Posterior cingulate gyrus (tissue), 11 donors: ENCODE data around the gene TUSC2.
A peak's percentile ranks its signal among the peaks of the same experiment; 100 is the strongest.

Experiments
- DNase-seq, 10 donors: peaks; one replicate each; pipeline versions ENCODE4 v3.0.0 to v3.0.0-alpha.2; 2020 to 2021; ENCODE audit warnings: mixed read lengths in 3 of 10
- intact Hi-C: fragments of 100-400 bp; cut with DNase I; formaldehyde crosslinking; loops from one replicate; pipeline ENCODE4 v1.15.1; 2023

The TUSC2 gene

DNA sequence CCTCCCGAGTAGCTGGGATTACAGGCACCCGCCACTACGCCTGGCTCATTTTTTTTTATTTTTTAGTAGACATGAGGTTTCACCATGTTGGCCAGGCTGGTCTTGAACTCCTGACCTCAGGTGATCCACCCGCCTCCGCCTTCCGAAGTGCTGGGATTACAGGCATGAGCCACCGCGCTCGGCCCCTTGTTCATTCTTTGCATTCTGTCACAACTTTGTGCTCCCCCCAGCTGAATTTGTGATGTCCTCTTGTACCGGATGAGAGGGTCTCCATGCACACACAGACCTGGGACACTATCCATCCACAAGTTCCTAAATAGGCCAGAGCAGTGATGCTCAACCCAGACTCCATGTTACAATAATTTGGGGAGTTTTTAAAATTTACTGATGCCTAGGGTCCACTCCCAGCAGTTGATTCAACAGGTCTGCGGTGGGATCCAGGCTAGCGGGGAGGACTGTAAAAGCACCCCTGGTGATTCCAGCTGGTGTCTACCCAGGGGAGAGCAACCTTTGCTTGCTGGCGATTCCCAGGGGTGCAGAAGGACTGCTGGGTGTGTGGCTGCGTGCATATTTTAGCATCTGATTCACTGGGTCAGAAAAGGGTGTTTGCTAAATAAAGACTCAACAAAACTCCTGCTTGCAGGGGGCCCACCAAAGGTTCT is 11.6 kb upstream of the TUSC2 start:
- DNase-seq: no peak

DNA sequence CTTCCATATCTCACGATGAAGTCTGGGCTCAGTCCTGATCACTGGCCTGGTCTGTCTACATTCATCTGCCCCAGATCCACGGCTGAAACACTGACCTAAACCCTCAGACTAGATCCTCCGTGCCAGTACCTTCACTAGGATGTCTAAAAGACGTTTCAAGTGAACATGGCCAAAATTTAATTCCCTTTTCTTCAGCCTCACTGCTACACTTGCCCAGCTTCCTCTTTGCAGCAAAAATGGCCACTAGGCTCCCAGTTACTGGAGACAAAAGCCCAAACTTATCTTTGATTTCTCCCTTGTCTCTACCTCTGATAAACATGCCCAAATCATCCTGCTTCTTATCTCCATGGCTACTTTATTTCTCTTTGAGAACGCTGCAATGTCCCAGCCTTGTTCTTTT is 10.9 kb upstream of the TUSC2 start:
- intact Hi-C loops: no loop called here
- DNase-seq: no peak

More for the DNA sequence above, 11.6 kb upstream of the TUSC2 start:
- intact Hi-C loops: no loop called here

DNA sequence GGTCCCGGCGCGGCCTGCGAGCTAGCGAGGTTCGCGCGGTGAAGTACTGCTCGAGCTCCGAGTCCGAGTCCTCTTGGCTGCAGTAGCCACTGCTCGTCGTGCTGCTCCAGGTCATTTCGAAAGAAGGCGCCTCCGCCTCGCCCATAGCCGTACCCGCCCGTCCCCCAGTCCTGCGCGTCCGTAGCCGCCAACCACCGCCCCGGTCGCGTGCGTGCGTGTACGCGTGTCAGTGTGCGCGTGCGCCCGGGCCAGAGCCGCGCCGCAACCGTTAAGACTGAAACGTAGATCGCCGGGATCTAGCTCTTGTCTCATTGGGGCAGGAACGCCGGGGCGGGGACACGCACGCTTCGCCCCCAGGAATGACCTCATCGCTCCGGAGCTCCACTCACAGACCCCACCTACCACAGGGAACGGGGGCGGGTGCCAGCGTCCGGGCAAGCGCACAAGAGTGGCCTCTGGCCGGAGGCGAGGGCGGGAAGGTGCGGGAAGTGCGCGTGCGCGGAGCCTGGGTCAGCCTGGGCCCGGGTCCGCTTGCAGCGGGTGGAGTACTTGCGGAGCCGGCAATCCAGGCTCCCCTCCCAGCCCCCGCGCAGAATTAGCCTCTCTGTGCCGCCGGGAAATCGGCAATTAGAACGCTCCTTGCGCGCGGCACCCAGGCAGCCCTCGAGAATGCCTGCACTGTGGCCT is 9.3 kb upstream of the TUSC2 start:
- intact Hi-C loops: no loop called here
- DNase-seq: peak; percentile 95 to 100 (median 99)

DNA sequence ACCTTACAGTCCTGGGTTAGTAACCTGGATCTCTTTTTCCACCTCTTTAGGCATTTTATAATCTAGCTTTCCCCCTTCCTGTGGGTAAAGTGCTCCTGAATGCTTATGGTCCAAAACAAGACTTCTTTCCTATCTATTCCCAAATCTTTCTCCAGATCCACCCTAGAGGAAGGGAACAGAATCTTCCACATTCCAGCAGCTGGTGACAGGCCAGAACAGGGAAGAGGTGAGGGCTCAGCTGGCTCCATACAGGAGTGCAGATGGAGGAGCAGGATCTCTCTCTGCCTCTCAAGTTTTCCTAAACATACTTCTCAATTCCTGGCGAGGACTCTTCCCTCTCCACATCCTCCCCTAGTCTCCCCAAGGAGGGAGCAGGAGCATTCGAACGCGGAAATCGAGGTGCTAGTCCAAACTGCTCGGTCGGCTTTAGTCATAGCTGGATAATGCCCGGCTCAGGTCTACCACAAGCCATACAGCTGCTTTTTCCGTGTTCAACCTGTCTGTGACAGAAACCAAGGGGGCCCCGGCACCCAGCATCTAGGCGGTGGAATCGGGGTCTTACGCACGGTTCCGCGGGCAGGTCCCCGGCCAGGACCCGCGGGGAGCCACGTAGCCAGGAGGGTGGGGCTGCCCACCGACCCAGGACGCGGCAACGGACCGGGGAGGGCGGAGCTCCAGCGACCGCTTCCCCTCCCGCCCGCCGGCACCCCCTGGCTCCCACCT is 8.6 kb upstream of the TUSC2 start:
- intact Hi-C loops: no loop called here
- peak in 1 of 10 donors; percentile 88 for DNase-seq

DNA sequence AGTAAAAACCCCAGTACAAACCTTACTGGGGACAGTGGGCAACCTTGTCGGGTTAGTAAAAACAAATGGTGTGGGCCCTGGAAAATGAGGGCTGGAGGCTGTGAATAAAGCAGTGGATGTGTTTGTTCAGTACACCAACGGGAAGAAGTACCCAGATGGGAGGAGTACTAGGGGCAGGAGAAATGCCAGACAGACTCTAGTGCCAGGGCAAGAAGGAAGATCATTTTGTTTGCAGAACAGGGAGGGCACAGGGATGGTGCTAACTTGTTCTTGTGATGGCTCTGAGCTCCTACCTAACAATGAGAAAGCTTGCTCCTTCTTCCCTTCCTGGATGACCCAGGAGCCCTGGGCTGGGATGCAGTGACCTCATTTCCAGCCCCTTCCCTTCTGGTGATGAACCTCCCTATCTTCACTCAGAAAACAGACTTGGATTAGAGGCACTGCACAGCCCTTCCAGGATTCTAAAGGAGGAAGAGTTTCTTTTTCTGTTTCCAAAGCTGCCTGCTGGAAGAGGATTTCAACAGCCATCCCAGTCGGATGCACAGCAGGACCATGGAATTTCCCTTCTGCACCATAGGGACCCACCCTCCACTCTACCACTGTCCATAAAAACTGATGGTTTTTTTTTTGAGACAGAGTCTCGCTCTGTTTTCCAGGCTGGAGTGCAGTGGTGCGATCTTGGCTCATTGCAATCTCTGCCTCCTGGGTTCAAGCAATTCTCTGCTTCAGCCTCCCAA is 6.5 kb upstream of the TUSC2 start:
- intact Hi-C loops: no loop called here
- no peak for DNase-seq

DNA sequence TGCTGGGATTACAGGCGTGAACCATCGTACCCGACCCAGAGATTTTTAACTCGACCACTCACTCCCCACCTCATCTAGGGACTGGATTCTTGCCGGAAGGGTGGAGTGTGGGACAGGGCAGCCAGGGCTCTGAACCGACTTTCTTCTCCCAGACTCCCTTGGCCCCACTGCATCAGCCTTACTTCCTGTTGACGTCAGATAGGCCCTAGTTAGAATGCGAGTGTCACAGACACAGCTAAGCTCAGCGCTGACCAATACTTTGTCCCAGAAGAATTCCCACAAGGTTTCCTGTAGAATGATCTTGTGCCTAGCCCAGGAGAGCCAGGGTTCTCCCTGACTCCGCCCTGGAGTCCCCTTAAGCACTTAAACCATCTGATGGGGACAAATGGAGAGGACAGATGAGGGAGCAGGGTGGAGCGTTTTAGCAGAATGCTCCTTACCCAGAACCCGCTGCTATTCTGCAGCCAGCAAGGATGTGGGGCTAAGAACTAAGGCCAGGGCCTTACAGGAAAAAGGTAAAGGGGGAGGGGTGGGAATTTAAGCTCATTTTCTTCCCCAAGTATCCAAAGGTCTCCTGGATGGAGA is 5.8 kb upstream of the TUSC2 start:
- intact Hi-C loops: no loop called here
- DNase-seq: no peak

DNA sequence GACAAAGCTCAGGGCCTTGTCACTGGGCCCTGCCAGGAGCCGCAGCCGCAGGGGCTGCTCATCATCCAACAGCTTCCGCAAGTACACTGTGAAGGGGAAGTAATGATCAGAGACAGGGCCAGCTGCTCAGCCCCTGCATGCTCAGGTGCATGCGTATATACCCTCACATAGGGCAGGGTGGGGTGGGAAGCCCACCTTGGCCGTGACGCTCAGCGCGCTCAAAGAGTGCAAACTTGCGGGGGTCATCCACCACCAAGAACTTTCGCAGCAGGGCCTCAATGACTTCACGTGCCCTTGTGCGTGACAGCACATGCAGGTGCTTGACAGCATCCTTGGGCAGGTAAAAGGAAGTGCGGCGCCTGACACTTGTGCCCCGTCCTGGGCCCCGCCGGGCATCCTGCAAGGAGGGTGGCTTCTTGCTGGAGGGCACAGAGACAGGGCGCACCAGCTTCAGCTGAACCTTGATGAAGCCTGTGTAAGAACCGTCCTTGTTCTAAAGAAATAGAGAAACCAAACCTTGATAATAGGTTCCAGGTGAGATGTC is 3.4 kb upstream of the TUSC2 start:
- intact Hi-C loops: no loop called here
- no peak for DNase-seq

DNA sequence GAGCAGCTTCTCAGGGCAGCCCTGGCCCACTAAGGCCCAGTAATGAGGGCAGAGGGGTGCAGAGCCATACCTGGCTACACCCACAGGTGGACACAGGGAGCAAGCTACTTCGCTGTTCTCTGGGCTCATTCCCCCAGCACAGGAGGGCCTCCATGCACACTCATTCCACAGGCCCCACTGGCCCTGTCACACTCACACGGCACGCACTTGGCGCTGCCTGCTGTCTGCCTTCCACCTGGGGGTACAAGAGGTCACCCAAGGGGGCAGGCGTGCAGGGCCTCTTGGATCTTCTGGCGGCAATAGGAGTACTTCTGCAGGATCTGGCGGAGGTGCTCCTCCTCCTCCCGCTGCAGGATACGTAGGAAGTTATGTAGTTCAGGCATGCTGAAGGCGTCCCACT is 2.3 kb upstream of the TUSC2 start:
- intact Hi-C loops: no loop called here
- no peak for DNase-seq

DNA sequence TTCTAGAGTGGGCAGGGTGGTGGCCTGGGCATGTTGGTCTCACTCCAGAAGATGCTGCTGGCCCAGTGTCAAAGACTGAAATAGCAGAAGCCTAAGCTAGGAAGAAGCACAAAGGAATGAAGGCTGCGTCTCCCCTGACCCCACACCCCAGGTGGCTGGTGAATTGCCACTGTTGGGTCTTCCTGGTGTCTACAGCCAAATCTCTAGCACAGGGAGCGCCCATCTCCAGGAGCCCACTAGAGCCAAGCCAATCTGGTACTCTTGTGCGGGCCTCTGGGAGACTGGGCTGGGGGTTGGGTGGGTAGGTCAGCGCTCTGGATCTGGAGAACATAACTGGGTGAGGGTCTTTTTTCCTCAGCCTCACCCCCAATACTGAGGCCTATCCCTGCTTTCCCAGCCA is 894 bp downstream of the TUSC2 start:
- no peak for DNase-seq
- intact Hi-C loops: loop anchor here (10.0 kb wide), 1 partner anchor 52 kb away; the partner anchor contains the start of gene LSMEM2

DNA sequence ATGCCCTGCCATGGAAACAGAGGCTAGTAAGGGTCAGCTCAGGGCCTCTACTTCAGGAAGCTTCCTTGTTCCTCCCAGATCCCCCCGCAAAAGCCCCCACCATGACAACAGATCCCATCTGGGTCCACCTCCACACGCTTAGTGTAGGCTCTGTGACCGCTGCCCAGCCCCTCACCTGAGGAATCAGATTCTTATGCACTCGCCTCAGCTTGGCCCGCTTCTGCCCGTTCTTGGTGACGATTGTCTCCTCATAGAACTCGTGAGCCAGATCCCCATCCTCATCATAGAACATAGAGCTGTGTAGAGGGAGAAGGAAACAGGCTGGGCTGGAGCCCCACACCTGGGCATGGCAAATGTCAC is 1.9 kb downstream of the TUSC2 start:
- intact Hi-C loops: loop anchor here (10.0 kb wide), 1 partner anchor 51 kb away; the partner anchor contains the start of gene LSMEM2

DNA sequence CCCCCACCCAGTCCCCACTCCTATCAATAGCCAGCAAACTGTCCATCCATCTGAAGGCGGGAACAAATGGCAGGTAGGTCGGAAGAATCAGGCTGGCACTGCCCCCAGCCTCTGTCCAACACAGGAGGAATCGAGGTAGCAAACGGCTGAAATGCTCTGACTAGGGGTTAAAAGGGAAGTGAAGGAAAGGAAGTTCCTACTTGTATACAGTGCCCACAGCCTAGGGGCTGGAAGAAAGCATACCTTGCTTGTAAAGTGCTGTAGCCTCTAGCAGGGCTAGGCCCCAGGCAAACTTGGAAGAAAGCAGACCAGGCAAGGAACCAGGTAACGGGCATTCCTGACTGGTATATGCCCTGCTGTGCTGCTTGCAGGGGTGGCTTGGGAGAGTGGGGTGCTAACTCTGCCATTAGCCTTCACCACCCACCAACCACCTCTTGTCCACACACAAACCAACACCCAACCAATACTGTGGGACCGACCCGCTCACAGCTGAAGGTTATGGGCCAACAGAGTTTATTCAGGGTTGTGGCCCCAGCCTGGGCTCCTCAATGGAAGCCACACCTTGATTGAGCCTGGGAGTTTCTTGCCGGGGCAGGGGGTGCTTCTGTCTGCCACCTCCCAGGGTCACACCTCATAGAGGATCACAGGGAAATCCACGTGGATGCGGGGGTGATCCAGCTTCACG is 2.4 kb downstream of the TUSC2 start:
- intact Hi-C loops: loop anchor here (10.0 kb wide), 1 partner anchor 51 kb away; the partner anchor contains the start of gene LSMEM2
- DNase-seq: no peak

More for the DNA sequence above, 1.9 kb downstream of the TUSC2 start:
- no peak for DNase-seq

DNA sequence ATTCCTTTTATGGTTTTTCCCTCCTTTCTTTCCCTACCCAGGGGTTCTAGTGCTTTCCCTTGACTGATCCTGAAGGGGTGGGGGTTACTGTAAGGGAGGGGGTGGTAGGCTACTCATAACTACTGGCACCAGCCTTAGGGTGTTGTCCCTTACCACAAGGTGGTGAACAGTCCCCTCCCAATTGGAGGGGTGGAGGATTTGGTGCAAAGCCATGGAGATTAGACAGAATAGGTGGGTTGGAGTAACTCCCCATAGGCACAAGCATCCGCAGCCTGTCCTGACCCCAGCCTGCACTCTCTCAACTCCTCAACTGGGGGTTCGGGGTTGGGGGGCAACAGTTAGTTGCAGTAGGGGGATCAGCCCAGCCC is 2.9 kb downstream of the TUSC2 start:
- intact Hi-C loops: loop anchor here (10.0 kb wide), 1 partner anchor 50 kb away; the partner anchor contains the start of gene LSMEM2
- DNase-seq: no peak

DNA sequence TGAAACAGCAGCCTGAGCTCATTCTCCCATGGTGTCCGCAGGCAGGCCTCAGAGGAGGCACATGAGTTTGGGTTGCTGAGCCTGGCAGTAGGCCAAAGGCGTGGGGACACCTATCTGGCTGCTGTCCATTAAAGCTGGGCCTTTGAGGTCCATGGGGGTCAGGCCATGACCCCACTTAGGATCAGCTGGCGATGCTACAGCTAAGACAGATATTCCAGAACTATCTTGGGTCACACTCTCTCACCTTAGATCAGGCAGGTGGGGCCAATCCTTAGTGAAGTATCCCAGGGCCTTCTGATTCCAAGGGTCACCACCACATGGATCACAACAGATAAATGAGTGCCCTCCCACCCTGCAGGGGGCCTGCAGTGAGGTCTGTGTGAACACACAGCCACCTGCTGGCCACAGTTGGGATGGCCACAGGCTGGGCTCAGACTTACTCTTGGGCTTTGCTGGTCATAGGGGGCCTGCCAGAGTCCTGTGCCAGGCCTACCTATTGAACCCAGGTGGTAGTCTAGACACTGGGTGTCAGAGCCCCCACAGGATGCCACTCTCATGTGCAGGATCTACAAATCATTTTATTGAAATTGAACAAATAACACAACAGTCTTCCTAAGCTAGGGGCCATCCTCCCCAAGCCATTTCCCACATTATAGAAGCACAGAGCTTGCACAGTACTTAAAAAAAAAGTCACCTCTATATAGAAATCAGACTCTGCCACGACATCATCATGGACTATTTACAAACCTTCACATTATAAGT is 3.5 kb downstream of the TUSC2 start:
- intact Hi-C loops: loop anchor here (10.0 kb wide), 1 partner anchor 50 kb away; the partner anchor contains the start of gene LSMEM2
- peak; percentile 61 to 95 (median 73) for DNase-seq

DNA sequence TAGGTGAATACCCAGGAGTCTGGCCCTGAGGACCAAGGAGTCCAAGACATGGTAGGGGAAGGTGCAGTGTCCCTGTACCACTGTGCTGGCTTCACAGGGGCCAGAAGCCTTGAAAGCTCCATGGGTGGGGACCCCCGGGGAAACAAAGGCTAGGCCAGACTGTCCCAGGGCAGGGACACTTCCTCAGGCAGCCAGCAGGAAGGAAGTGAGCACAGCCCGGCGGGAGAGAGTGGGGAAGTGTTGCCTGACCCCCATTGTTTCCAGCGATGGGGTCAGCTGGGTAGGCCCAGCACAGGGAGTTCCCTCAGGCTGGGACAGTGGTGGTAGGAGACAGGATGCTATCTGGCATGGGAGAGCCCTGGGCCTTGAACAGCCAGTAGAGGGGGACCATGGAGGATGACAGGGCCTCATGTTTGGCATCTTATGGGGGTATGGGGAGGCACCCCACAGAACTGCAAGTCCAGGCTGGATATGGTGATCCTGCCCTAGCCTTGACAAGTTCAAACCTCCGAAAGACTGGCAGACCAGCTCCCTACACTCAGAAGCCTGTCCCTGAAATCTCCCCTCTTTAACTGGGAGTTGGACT is 4.3 kb downstream of the TUSC2 start:
- intact Hi-C loops: loop anchor here (10.0 kb wide), 1 partner anchor 49 kb away; the partner anchor contains the start of gene LSMEM2
- no peak for DNase-seq

DNA sequence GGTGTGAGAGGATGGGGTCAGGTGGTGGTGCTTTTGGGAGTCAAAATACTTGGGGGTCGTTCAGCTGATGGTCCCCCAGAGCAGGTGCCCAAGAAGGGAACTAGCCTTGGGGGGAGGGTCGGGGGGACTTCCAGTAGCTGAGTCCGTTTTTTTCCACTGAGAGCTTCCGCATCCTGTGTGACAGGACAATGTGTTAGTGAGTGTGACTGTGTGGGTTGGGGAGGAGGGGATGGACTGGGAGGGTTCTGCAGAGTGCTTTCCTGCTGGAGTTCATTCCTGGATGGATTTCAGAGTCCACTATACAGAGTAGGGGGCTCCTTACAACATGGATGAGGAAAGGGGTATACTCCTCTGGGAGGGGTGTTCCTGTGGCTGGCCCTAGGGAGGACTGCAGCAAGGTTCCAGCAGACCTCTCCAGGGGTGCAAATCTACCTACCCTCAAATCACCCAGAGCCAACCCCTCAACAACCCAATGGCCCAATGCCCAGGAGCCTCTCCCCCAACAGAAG is 4.9 kb downstream of the TUSC2 start:
- intact Hi-C loops: loop anchor here (10.0 kb wide), 1 partner anchor 48 kb away; the partner anchor contains the start of gene LSMEM2

DNA sequence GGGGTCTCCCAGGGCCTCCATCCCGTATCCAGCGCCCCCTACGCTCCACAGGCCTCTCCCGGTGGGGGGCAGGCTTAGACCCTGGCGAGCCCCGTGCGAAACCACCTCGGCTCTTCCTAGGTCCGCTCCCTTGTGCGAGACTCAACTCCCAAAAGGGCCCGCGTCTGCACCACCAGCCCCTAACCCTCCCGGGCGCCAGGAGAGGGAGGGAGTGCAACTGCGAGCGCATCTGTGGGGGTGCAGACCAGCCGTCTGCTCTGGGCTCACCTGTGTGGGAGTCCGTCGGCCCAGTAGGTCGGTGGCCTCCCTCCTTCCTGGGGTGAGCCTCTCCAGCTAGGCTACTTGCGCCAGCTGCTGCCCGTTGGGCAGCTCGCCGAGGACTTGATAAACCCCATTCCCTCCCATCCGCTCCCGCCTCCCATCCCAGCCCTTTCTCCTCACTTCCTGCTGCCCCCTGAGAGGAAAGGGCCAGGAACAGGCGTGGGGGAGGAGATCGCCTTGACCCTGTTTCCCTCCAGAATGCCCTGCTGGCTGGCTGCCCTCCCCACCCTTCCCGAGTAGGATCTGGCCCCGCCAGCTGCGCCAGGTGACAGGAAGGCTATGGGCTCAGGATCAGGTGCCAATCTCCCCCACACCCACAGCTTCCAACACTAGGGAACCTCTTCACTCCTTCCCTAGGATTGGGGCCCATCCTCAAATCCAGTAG is 5.5 kb downstream of the TUSC2 start, which contains the start of gene HYAL2:
TSS of gene HYAL2 (minus strand) at position 360 of the 706 bp plus-strand sequence. CDS start 2,256 bp downstream, outside the sequence.
- no peak for DNase-seq

More for the DNA sequence above, 4.9 kb downstream of the TUSC2 start:
- DNase-seq: no peak

DNA sequence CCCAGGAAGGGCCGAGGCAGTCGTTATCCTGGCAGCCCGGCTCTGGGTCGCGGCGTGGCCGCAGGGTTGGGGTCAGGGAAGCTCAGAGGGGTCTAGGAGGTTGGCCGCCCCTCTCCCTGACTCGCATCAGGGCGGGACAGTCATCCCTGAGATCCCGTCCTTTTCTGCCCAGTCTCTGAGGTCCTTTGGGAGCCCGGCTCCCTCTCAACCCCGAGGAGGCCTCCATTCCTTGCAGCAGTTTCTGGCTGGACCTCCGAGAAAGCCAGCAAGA is 6.0 kb downstream of the TUSC2 start:
- intact Hi-C loops: loop anchor here (10.0 kb wide), 1 partner anchor 47 kb away; the partner anchor contains the start of gene LSMEM2

More for the DNA sequence above, 5.5 kb downstream of the TUSC2 start, which contains the start of gene HYAL2:
- intact Hi-C loops: loop anchor here (10.0 kb wide), 1 partner anchor 48 kb away; the partner anchor contains the start of gene LSMEM2

More for the DNA sequence above, 6.0 kb downstream of the TUSC2 start:
- DNase-seq: no peak
